Measurements from ENCODE around the gene BEAN1. TPM values are rescaled to one million over a fixed set of nuclear protein-coding genes. Genes with fewer than 3 reads are reported as not detected.

The BEAN1 gene
- polyA plus RNA-seq, 1 donor from 2014 or later, result 0.16 TPM

DNA sequence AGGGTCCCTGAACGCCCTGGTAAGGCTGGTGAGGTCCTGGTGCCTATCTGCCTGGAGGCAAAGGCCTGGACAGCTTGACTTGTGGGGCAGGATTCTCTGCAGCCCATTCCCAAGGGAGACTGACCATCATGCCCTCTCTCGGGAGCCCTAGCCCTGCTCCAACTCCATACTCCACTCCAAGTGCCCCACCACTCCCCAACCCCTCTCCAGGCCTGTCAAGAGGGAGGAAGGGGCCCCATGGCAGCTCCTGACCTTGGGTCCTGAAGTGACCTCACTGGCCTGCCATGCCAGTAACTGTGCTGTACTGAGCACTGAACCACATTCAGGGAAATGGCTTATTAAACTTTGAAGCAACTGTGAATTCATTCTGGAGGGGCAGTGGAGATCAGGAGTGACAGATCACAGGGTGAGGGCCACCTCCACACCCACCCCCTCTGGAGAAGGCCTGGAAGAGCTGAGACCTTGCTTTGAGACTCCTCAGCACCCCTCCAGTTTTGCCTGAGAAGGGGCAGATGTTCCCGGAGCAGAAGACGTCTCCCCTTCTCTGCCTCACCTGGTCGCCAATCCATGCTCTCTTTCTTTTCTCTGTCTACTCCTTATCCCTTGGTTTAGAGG lies 23.5 kb upstream of the BEAN1 start:
- no peak overlapping the region for H3K4me2 ChIP-seq (ENCODE audit: low read length)

DNA sequence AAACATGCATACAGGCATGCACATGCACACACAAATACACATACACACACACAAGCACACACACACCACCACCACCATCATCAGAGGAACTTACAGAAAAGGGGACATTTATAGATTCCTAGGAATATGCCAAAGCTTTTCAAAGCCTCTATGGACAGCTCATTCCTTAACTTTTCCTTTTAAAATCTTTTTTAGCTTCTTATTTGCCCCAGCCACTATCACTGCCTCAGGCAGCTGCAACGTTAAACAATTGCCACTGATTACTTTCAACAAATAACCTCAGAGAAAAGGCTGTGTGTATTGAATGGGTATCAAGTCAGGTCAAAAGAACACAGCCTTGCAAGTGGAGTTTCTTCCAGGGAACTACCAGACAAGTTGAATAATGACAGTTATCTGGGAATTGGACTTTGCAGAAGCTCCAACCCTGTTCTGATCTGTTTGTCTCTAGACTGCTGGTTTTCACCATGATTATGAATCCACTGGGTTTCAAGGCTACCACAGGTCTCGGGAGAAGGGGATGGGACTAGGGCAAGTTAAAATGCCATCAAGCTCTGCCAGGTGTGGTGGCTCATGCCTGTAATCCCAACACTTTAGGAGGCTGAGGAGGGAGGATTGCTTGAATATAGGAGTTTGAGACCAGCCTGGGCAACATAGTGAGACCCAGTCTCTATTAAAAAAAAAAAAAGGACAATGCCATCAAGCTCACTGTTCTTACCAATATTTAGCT lies 21.9 kb upstream of the BEAN1 start:
- H3K4me3 ChIP-seq (ENCODE audit: low read length), result no peak overlapping the region
- H3K9me3 ChIP-seq (ENCODE audit: low read length), result no peaks in the 10 kb centered on the region
- no peaks in the 10 kb centered on the region for H3K36me3 ChIP-seq (ENCODE audit: insufficient read depth, low read length)
- H4K20me1 ChIP-seq (ENCODE audit: insufficient read depth), result no peaks in the 10 kb centered on the region
- H3K79me2 ChIP-seq (replicated peaks; ENCODE audit: insufficient read depth, low read length), result no peaks in the 10 kb centered on the region
- no peaks in the 10 kb centered on the region for H3K27me3 ChIP-seq (ENCODE audit: insufficient read depth, low read depth, low read length)
- H3F3A ChIP-seq (ENCODE audit: insufficient read depth, low read length, poor library complexity, severe bottlenecking), result no peaks in the 10 kb centered on the region
- no peak overlapping the region for H3K4me2 ChIP-seq (ENCODE audit: low read length)
- no peaks in the 10 kb centered on the region for H3K9me2 ChIP-seq (ENCODE audit: insufficient read depth, low read length)
- H3K27ac ChIP-seq (ENCODE audit: low read length), result no peak overlapping the region
- no peak overlapping the region for H3K9ac ChIP-seq (ENCODE audit: low read length)
- no peak overlapping the region for H2AFZ ChIP-seq (ENCODE audit: low read depth, low read length)
- no peak for TF ChIP-seq RAD21 (conservative IDR thresholded peaks at IDR 0.05)
- no peak for TF ChIP-seq SMC3 (conservative IDR thresholded peaks at IDR 0.05; ENCODE audit: poor library complexity)
- no peak for TF ChIP-seq EP300 (conservative IDR thresholded peaks at IDR 0.05; ENCODE audit: poor library complexity, severe bottlenecking)
- no peak for TF ChIP-seq EZH2 (IDR thresholded peaks at IDR 0.05; ENCODE audit: borderline replicate concordance, insufficient read depth, low read length, poor library complexity, severe bottlenecking)
- TF ChIP-seq POLR2AphosphoS5 (IDR thresholded peaks at IDR 0.05), result no peak
- TF ChIP-seq, protein P1, sequence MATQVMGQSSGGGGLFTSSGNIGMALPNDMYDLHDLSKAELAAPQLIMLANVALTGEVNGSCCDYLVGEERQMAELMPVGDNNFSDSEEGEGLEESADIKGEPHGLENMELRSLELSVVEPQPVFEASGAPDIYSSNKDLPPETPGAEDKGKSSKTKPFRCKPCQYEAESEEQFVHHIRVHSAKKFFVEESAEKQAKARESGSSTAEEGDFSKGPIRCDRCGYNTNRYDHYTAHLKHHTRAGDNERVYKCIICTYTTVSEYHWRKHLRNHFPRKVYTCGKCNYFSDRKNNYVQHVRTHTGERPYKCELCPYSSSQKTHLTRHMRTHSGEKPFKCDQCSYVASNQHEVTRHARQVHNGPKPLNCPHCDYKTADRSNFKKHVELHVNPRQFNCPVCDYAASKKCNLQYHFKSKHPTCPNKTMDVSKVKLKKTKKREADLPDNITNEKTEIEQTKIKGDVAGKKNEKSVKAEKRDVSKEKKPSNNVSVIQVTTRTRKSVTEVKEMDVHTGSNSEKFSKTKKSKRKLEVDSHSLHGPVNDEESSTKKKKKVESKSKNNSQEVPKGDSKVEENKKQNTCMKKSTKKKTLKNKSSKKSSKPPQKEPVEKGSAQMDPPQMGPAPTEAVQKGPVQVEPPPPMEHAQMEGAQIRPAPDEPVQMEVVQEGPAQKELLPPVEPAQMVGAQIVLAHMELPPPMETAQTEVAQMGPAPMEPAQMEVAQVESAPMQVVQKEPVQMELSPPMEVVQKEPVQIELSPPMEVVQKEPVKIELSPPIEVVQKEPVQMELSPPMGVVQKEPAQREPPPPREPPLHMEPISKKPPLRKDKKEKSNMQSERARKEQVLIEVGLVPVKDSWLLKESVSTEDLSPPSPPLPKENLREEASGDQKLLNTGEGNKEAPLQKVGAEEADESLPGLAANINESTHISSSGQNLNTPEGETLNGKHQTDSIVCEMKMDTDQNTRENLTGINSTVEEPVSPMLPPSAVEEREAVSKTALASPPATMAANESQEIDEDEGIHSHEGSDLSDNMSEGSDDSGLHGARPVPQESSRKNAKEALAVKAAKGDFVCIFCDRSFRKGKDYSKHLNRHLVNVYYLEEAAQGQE (IDR thresholded peaks at IDR 0.05; ENCODE audit: borderline replicate concordance), result no peak
- no peak for TF ChIP-seq TAF1 (IDR thresholded peaks at IDR 0.05; ENCODE audit: low read depth)
- no peak for TF ChIP-seq MXI1 (conservative IDR thresholded peaks at IDR 0.05; ENCODE audit: poor library complexity, severe bottlenecking)

More for the DNA sequence above, 23.5 kb upstream of the BEAN1 start:
- Histone ChIP-seq H3F3A (ENCODE audit: insufficient read depth, low read length, poor library complexity, severe bottlenecking) (no peaks in the 10 kb centered on the region), H3K4me3 (ENCODE audit: low read length) (no peak overlapping the region), H3K36me3 (ENCODE audit: insufficient read depth, low read length) (no peaks in the 10 kb centered on the region), H3K79me2 (replicated peaks; ENCODE audit: insufficient read depth, low read length) (no peaks in the 10 kb centered on the region), H3K27me3 (ENCODE audit: insufficient read depth, low read depth, low read length) (no peaks in the 10 kb centered on the region), H3K9me3 (ENCODE audit: low read length) (no peaks in the 10 kb centered on the region), H4K20me1 (ENCODE audit: insufficient read depth) (no peaks in the 10 kb centered on the region), H3K9me2 (ENCODE audit: insufficient read depth, low read length) (no peaks in the 10 kb centered on the region), H2AFZ (ENCODE audit: low read depth, low read length) (no peak overlapping the region), H3K27ac (ENCODE audit: low read length) (no peak overlapping the region), H3K9ac (ENCODE audit: low read length) (no peak overlapping the region)
- TF ChIP-seq EP300 (conservative IDR thresholded peaks at IDR 0.05; ENCODE audit: poor library complexity, severe bottlenecking) (no peak), RAD21 (conservative IDR thresholded peaks at IDR 0.05) (no peak), EZH2 (IDR thresholded peaks at IDR 0.05; ENCODE audit: borderline replicate concordance, insufficient read depth, low read length, poor library complexity, severe bottlenecking) (no peak), SMC3 (conservative IDR thresholded peaks at IDR 0.05; ENCODE audit: poor library complexity) (no peak), TAF1 (IDR thresholded peaks at IDR 0.05; ENCODE audit: low read depth) (no peak), POLR2AphosphoS5 (IDR thresholded peaks at IDR 0.05) (no peak), MXI1 (conservative IDR thresholded peaks at IDR 0.05; ENCODE audit: poor library complexity, severe bottlenecking) (no peak)
- TF ChIP-seq, protein P2, sequence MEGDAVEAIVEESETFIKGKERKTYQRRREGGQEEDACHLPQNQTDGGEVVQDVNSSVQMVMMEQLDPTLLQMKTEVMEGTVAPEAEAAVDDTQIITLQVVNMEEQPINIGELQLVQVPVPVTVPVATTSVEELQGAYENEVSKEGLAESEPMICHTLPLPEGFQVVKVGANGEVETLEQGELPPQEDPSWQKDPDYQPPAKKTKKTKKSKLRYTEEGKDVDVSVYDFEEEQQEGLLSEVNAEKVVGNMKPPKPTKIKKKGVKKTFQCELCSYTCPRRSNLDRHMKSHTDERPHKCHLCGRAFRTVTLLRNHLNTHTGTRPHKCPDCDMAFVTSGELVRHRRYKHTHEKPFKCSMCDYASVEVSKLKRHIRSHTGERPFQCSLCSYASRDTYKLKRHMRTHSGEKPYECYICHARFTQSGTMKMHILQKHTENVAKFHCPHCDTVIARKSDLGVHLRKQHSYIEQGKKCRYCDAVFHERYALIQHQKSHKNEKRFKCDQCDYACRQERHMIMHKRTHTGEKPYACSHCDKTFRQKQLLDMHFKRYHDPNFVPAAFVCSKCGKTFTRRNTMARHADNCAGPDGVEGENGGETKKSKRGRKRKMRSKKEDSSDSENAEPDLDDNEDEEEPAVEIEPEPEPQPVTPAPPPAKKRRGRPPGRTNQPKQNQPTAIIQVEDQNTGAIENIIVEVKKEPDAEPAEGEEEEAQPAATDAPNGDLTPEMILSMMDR (IDR thresholded peaks at IDR 0.05; ENCODE audit: poor library complexity, severe bottlenecking), result no peak
- TF ChIP-seq, protein P1 (IDR thresholded peaks at IDR 0.05; ENCODE audit: borderline replicate concordance), result no peak
